ENCODE measurements around the gene ARID1A. TPM values are rescaled to one million over a fixed set of nuclear protein-coding genes. Genes with fewer than 3 reads are reported as not detected.

Gene ARID1A
- 31.2 to 35.2 TPM (median 35.0 TPM) in 5 replicates for total RNA-seq (2022; extraction: Qiagen RNA extraction; ENCODE audit: low read depth)

DNA sequence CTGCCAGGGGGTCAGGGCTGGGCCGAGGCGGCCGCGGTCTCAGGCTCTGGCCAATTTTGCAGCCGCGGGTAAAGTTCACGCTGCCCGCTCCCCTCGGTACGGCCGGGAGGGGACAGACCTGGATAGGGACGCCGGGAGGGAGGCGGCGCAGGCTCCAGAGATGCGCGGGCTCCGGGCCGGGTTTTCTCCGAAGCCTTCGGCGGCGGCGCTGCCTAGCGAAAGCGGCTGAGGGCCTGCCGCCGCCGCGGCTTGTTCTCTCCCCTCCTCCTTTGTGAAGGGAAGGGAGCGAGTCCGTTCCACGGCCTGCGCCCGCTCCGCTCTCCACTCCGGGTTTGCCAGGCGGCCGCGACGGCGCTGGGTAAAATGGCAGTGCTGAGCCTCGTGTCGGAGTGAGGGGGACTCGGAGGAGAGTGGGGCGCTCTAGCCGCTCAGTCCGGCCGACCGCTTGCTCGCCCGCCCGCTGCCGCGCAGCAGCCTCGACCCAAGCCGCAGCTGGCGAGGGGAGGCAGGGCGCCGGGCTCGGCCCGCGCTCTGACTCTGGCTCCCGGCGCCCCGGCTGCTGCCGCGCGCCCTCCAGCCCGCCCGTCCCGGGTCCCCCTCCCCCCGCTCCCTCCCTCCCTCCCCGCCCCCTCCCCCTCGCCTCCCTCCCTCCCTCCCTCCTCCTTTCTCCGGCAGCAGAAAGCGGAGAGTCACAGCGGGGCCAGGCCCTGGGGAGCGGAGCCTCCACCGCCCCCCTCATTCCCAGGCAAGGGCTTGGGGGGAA is at the start of gene ARID1A:
Gene ARID1A (plus strand): TSS at position 660 of the 763 bp plus-strand sequence. CDS start 389 bp downstream, outside the sequence.

GRCh38 chr1:26787706-26788514 is 92.1 kb downstream of the ARID1A start, which contains the start of gene PIGV:
TSS of gene PIGV (plus strand) at chr1:26787950. CDS start at chr1:26790816, 2,866 bp downstream.

DNA sequence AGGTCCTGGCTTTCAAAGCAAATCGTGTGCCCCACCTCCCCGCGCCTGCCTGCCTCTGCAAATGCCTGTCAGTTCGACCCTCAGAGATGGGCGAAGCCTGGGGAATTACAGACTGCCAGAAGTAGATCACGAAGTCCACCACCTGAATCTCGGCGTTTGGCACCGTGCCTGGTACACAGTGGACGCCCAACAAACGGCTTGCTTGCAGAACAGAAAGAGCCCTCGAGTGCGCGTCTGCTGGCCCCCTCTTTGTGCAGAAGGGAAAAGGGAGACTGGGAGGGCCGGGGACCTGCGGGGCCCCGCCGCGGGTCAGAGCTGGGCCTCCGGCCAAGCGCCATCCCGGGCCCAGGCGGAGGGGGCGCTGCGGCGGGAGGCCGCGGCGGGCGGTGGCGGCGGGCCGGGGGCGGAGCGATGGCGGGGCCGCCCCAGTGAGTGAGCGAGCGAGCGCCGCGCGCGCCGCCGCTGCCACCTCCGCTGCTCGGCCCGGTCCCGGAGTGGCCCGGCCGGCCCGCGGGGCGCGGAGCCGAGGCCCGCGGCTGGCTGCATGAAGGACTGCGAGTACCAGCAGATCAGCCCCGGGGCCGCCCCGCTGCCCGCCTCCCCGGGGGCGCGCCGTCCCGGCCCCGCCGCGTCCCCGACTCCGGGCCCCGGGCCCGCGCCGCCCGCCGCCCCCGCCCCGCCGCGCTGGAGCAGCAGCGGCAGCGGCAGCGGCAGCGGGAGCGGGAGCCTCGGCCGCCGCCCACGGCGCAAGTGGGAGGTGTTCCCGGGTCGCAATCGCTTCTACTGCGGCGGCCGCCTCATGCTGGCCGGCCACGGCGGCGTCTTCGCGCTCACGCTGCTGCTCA is 130.7 kb downstream of the ARID1A start, which contains the start of gene ZDHHC18:
Gene ZDHHC18 (plus strand): TSS at position 428 of the 845 bp plus-strand sequence. CDS start 117 bp downstream, at position 545.

Other genes with a start within 250 kb of the ARID1A start
- 350 to 426 TPM (median 363 TPM) in 5 replicates for gene HMGN2, start 223.6 kb upstream of the ARID1A start, total RNA-seq (2022; extraction: Qiagen RNA extraction; ENCODE audit: low read depth)
- 13.4 to 18.2 TPM (median 16.6 TPM) in 5 replicates for gene RPS6KA1, start 166.3 kb upstream of the ARID1A start, total RNA-seq (2022; extraction: Qiagen RNA extraction; ENCODE audit: low read depth)
- gene PIGV, start 91.9 kb downstream of the ARID1A start, total RNA-seq (2022; extraction: Qiagen RNA extraction; ENCODE audit: low read depth), result 4.4 to 7.8 TPM (median 6.9 TPM) in 5 replicates
- 31.5 to 43.2 TPM (median 39.1 TPM) in 5 replicates for gene ZDHHC18, start 130.7 kb downstream of the ARID1A start, total RNA-seq (2022; extraction: Qiagen RNA extraction; ENCODE audit: low read depth)
- 425 to 552 TPM (median 445 TPM) in 5 replicates for gene SFN, start 167.1 kb downstream of the ARID1A start, total RNA-seq (2022; extraction: Qiagen RNA extraction; ENCODE audit: low read depth)
- gene GPN2, start 194.3 kb downstream of the ARID1A start, total RNA-seq (2022; extraction: Qiagen RNA extraction; ENCODE audit: low read depth), result 18.5 to 27.5 TPM (median 25.9 TPM) in 5 replicates
- gene GPATCH3, start 204.5 kb downstream of the ARID1A start, total RNA-seq (2022; extraction: Qiagen RNA extraction; ENCODE audit: low read depth), result 9.2 to 11.7 TPM (median 9.5 TPM) in 5 replicates
- 0.08 to 0.09 TPM in 2 of 5 replicates, not detected in the others for gene NR0B2, start 218.0 kb downstream of the ARID1A start, total RNA-seq (2022; extraction: Qiagen RNA extraction; ENCODE audit: low read depth)
- gene NUDC, start 225.7 kb downstream of the ARID1A start, total RNA-seq (2022; extraction: Qiagen RNA extraction; ENCODE audit: low read depth), result 123 to 147 TPM (median 130 TPM) in 5 replicates

All from A549 treated with DMSO at 1 μM for 4 hours (cell line).